HG03135 (cell line): Measurements from ENCODE around the gene MINAR1.

Experiments used
- ATAC-seq: cut with Tn5 transposase; IDR thresholded peaks from one replicate; pipeline ENCODE4 v1.9.1; 2021; ENCODE audit warnings: mild to moderate bottlenecking, moderate library complexity; ENCODE audit not compliant: unreplicated experiment

Gene MINAR1

DNA sequence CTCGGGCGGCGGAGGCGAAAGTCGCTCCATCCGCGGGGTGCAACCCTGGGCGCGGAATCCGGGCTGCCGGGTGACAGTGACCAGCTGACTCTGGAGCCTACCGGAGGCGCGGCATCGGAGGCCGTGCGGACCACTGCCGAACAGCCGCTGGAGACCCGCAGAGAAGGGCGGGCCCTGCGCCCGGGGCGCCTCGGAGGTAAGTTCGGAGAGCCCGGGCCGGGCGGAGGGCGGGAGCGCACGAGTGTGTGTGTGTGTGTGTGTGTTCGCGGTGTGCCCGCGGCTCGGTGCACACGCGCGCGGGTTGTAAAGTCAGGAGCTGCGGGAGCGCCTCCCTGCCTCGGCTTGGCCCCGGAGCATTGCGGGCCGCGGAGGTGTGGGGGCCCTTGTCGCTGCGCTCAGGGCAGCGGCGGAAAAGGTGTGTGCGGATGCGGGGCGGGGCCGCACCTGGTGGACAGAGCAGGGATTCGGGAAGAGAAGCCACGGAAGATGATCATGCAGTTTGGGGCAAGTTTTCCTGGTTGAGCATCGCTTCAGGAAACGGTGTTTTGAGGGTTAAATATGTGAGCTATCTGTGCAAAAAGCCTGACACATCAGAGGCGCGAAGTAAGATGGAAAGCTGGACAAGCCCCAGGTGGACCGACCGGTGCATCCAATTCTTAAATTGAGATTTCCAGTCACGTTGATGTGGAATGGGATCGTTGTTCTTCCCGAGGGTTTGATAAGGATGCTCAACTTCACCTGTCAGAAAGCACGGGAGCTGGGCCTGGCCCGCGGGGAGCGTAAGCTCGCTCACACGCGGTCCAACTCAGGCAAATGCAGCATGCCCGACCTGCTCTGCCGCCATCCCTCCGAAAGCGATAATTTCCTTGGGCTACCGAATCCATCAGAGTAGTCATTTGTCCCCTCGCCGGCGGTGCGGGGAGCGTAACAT, 474 bp downstream of the MINAR1 start:
- ATAC-seq, result no peak

- ATAC-seq, result no peak
Observed at GRCh38 chr15:79433276-79433990, 1.3 kb downstream of the MINAR1 start.

- ATAC-seq, result no peak
Observed at GRCh38 chr15:79434361-79434760, 2.2 kb downstream of the MINAR1 start.

DNA sequence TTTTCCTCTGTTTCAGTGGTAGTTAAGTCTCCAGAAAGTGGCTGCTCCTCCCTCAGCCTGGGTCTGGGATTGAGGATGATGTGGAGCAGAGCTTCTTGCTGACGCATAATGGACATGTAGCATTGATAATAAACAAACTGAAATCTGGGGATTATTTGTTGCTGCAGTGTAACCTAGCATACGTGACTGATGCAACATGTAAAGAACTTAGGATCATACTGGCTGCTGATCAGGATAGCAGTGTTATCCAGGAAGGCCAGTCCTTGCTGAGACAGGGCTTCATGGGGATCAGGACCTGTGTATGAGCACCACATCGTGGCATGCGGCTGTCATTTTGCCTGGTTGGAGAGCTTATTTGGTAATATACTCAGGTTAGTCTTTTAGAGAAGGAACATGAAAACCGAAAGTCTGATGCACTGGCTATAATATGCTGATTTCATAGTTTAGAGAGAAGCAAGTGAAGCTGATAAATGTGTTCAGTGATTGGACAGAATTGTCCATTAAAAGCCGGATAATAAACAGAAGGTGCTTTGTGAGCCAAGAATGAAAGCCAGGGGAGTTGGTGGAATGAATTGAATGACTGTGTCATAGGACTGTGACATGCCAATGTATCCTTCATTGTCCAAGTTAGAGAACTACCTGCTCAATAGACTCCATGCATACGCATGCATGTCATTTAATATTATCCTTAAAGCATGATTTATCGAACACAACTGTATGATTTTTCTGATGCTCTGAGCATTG, 4.1 kb downstream of the MINAR1 start:
- ATAC-seq, result no peak

DNA sequence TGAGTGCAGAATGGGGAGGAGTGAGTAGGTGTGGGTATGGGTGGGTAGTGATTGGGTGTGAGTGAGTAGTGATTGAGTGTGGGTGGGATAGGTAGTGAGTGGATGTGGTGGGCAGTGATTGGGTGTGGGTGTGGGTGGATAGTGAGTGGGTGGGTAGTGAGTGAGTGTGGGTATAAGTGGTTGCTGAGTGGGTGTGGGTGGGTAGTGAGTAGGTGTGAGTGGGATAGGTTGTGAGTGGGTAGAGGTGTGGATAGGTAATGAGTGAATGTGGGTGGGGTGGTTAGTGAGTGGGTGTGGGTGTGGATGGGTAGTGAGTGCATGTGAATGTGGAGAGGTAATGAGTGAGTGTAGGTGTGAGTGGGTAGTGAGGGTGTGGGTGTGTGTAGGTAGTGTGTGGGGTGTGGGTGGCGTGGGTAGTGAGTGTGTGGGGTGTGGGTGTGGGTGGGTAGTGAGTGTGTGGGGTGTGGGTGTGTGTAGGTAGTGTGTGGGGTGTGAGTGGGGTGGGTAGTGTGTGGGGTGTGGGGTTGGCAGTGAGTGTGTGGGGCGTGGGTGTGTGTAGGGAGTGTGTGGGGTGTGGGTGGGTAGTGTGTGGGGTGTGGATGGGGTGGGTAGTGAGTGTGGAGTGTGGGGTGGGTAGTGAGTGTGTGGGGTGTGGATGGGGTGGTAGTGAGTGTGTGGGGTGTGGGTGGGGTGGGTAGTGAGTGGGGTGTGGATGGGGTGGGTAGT, 5.3 kb downstream of the MINAR1 start:
- no peak for ATAC-seq

GRCh38 chr15:79439236-79439635, 7.1 kb downstream of the MINAR1 start:
- no peak for ATAC-seq

GRCh38 chr15:79440355-79440908, 8.3 kb downstream of the MINAR1 start:
- ATAC-seq, result no peak

DNA sequence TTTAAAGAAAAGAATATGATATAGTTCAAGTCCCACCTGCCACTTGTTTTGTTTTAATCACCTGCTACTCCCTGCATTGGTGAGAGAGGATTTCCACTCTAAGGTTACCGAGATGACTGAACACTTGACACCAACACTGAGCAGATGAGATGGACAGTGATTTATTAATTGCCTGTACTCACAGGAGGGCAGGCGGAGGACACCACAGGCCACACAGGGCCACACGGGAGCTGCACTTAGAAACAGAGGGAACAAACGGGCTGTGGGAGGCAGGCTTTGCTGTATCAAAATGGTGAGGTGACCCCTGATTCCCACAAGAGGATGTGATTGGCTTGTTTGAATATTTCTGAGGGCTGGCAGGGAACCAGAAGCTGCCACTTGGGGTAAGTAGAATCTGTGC, 10.8 kb downstream of the MINAR1 start:
- no peak for ATAC-seq

DNA sequence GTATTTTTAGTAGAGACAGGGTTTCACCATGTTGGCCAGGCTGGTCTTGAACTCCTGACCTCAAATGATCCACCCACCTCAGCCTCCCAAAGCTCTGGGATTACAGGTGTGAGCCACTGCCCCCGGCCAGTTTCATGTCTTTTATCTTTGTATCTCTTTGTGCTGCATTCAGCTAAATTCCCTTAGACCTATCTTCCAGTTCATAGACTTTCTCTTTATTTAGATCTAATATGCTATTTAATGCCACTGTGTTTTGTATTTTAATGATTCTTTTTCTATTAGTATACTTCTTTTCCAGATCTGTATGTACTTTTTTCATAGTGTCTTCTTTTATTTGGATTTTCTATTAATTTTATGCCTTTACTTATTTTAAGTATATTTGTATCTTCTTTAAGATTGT, 14.9 kb downstream of the MINAR1 start:
- no peak for ATAC-seq

GRCh38 chr15:79450648-79451047, 18.5 kb downstream of the MINAR1 start:
- no peak for ATAC-seq

- no peak for ATAC-seq
Observed at GRCh38 chr15:79451361-79451999, 19.3 kb downstream of the MINAR1 start.

- no peak for ATAC-seq
Observed at GRCh38 chr15:79452244-79453051, 20.3 kb downstream of the MINAR1 start.

DNA sequence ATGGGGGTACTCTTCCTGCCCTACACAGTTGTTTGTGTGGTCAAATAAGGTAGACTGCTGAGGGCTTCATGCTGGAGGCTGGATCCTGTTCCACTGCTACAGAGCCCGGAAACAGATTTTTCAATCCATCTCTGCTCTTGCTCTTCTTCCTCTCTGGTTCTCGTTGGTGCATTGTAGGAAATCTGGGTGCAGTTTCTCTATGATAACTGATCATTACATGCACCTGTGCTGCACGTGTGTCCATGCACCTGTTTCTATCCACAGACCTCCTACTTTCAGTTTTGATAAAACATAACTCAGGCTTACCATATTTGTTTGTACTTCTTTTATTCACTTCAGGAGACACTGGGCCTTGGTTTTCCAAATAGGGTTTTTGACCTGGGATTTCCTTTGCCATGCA, 21.3 kb downstream of the MINAR1 start:
- ATAC-seq, result no peak

DNA sequence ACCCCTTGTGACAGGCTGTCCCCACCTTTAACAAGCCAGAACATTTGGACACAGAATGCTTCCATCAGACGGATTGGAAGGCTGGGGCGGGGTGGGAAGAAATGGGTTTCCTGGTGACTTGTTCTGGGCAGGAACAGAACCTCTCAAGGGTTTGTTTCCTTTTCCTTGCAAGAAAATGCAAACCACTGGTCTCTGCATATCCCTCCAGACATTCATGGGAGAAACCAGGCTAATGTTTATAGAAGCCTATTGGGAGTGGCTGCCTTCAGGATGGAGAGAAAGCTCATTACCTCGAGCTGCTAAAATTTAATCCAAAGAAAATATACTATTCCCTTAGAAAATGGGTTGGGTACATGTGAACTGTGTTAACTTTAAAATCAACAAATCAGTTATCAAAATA, 21.9 kb downstream of the MINAR1 start:
- no peak for ATAC-seq

- no peak for ATAC-seq
Observed at GRCh38 chr15:79455361-79455760, 23.2 kb downstream of the MINAR1 start.

GRCh38 chr15:79455943-79456342, 23.8 kb downstream of the MINAR1 start:
- no peak for ATAC-seq

- ATAC-seq, result no peak
Observed at GRCh38 chr15:79458491-79458890, 26.4 kb downstream of the MINAR1 start.

DNA sequence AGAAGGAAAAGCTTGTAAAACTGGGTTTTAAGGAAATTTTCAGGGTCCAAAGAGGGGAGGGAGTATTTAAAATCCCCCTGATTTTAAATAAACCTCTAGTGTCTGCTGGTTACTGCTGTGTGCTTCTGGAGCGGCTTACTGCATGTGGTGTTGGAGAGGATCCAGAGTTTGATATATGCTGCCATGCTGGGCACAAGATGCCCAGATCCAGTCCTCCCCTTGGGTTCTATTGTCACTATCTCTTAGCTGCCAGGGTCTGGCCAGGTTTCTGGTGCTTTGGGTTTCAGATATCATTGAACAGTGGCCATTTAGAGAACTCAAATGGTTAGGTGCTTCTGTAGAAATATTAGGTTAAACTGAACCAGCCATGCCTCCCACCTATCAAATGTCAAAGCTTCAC, 27.5 kb downstream of the MINAR1 start:
- ATAC-seq, result no peak
